HepG2 (cell line): ENCODE data around the gene NDEL1. TPM values are rescaled to one million over a fixed set of nuclear protein-coding genes. Genes with fewer than 3 reads are reported as not detected.

Experiments
- DPF2 ChIP-seq: sonication (generic); formaldehyde crosslinking; IDR thresholded peaks from 2 replicates; pipeline ENCODE4 v1.4.0; 2020; ENCODE audit warnings: mild to moderate bottlenecking, low read depth, missing genetic modification reagents, borderline replicate concordance
- ELF1 ChIP-seq: sonication (generic); formaldehyde crosslinking; IDR thresholded peaks from 2 replicates; pipeline ENCODE4 v1.4.0; 2020; ENCODE audit warnings: missing genetic modification reagents
- FOSL1 ChIP-seq: sonication (generic); formaldehyde crosslinking; IDR thresholded peaks from 2 replicates; pipeline ENCODE4 v1.9.0; 2021; ENCODE audit warnings: missing genetic modification reagents, borderline replicate concordance
- HDAC6 ChIP-seq: fragments of 200-600 bp; sonication (generic); IDR thresholded peaks from 2 replicates; pipeline ENCODE4 v1.7.0; 2017; ENCODE audit warnings: mild to moderate bottlenecking, antibody characterized with exemption, low read length, low read depth
- ISX ChIP-seq: sonication (generic); formaldehyde crosslinking; conservative IDR thresholded peaks from 2 replicates; pipeline ENCODE4 v1.5.0; 2020; ENCODE audit warnings: missing genetic modification reagents
- KDM5A ChIP-seq: fragments of 200-600 bp; sonication (generic); IDR thresholded peaks from 2 replicates; pipeline ENCODE4 v1.7.0; 2018; ENCODE audit warnings: antibody characterized with exemption, mild to moderate bottlenecking, low read length, borderline replicate concordance
- NRL ChIP-seq: sonication (generic); formaldehyde crosslinking; IDR thresholded peaks from 2 replicates; pipeline ENCODE4 v1.5.0; 2020; ENCODE audit warnings: missing genetic modification reagents, mild to moderate bottlenecking, moderate library complexity, borderline replicate concordance
- RAD21 ChIP-seq: fragments of 450-650 bp; formaldehyde crosslinking; IDR thresholded peaks from 2 replicates; pipeline ENCODE4 v1.5.0; 2020; ENCODE audit warnings: mild to moderate bottlenecking
- SP1 ChIP-seq, 2 experiments: fragments of 450-650 bp in 1 of 2; sonication (generic) in 1 of 2; formaldehyde crosslinking in 1 of 2; IDR thresholded peaks; 2 replicates each; pipeline versions ENCODE4 v1.4.0 to v1.6.1; 2016 to 2020; ENCODE audit warnings: missing genetic modification reagents in 1 of 2
- SPEN ChIP-seq: sonication (generic); formaldehyde crosslinking; IDR thresholded peaks from 2 replicates; pipeline ENCODE4 v1.5.1; 2020; ENCODE audit warnings: low read depth, mild to moderate bottlenecking, missing genetic modification reagents
- STAT5B ChIP-seq: sonication (generic); formaldehyde crosslinking; IDR thresholded peaks from 2 replicates; pipeline ENCODE4 v1.4.0; 2020; ENCODE audit warnings: missing genetic modification reagents
- TRIM24 ChIP-seq: sonication (generic); formaldehyde crosslinking; IDR thresholded peaks from 2 replicates; pipeline ENCODE4 v1.8.0; 2022; ENCODE audit warnings: mild to moderate bottlenecking, missing genetic modification reagents
- XRCC5 ChIP-seq: fragments of 200-400 bp; formaldehyde crosslinking; optimal IDR thresholded peaks from 2 replicates; pipeline ENCODE3; 2017; ENCODE audit warnings: mild to moderate bottlenecking, low read length
- ZBTB42 ChIP-seq: sonication (generic); formaldehyde crosslinking; IDR thresholded peaks from 2 replicates; pipeline ENCODE4 v1.5.0; 2020; ENCODE audit warnings: mild to moderate bottlenecking, missing genetic modification reagents
- ZFP1 ChIP-seq: IDR thresholded peaks from 2 replicates; pipeline ENCODE4 v1.6.1; 2016
- ZFP37 ChIP-seq: sonication (generic); formaldehyde crosslinking; IDR thresholded peaks from 2 replicates; pipeline ENCODE4 v1.4.0; 2020; ENCODE audit warnings: missing genetic modification reagents, borderline replicate concordance
- ZFY ChIP-seq: sonication (generic); formaldehyde crosslinking; IDR thresholded peaks from 2 replicates; pipeline ENCODE4 v1.4.0; 2020; ENCODE audit warnings: missing genetic modification reagents
- ZNF251 ChIP-seq: sonication (generic); formaldehyde crosslinking; IDR thresholded peaks from 2 replicates; pipeline ENCODE4 v1.9.0; 2021; ENCODE audit warnings: mild to moderate bottlenecking, missing genetic modification reagents
- ZNF3 ChIP-seq: IDR thresholded peaks from 2 replicates; pipeline ENCODE4 v1.7.0; 2017; ENCODE audit warnings: inconsistent platforms
- ZNF782 ChIP-seq: sonication (generic); formaldehyde crosslinking; IDR thresholded peaks from 2 replicates; pipeline ENCODE4 v1.4.0; 2020; ENCODE audit warnings: missing genetic modification reagents, mild to moderate bottlenecking, borderline replicate concordance
- ZNF850 ChIP-seq: sonication (generic); formaldehyde crosslinking; conservative IDR thresholded peaks from 2 replicates; pipeline ENCODE4 v1.9.0; 2021; ENCODE audit warnings: mild to moderate bottlenecking, missing genetic modification reagents
- polyA plus RNA-seq, 8 experiments: library from polyadenylated mRNA; depleted of rRNA in 3 of 8; stranded (reverse) in 7 of 8; unstranded in 1 of 8; fragments of >200 nt; fragmentation: Illumina TruSeq in 4 of 8; extraction: Trizol in 4 of 8; gene quantifications; 2 replicates each; pipeline versions ENCODE4 v1.2.1 to v1.2.3, GENCODE V29; 2011 to 2016; ENCODE audit warnings: low read depth in 4 of 8, missing spikeins in 1 of 8, mixed read lengths in 1 of 8; ENCODE audit not compliant: insufficient read depth in 1 of 8
- total RNA-seq, 5 experiments: library from RNA; depleted of rRNA; stranded (reverse); fragments of >200 nt; fragmentation: Illumina TruSeq; extraction: Trizol; gene quantifications; 2 replicates each; pipeline ENCODE4 v1.2.3, GENCODE V29; 2016; ENCODE audit warnings: low read depth in 1 of 5
- TF ChIP-seq, protein P1 (sequence below): sonication (generic); formaldehyde crosslinking; IDR thresholded peaks from 2 replicates; pipeline ENCODE4; 2020; ENCODE audit warnings: missing genetic modification reagents, mild to moderate bottlenecking, borderline replicate concordance
- TF ChIP-seq, protein P2 (sequence below): sonication (generic); formaldehyde crosslinking; IDR thresholded peaks from 2 replicates; pipeline ENCODE4 v1.4.0; 2020; ENCODE audit warnings: missing genetic modification reagents
- TF ChIP-seq, protein P3 (sequence below): sonication (generic); formaldehyde crosslinking; conservative IDR thresholded peaks from 2 replicates; pipeline ENCODE4 v1.8.0; 2022; ENCODE audit warnings: missing genetic modification reagents
- TF ChIP-seq, protein P4 (sequence below): sonication (generic); formaldehyde crosslinking; IDR thresholded peaks from 2 replicates; pipeline ENCODE4 v1.4.0; 2020; ENCODE audit warnings: low read depth, mild to moderate bottlenecking, missing genetic modification reagents

NDEL1 gene
- total and polyA plus RNA-seq, 2 of the 13 experiments (the other 11 are each of a cell fraction or from before 2014, with no cell fraction given): 59.8 to 153 TPM

DNA sequence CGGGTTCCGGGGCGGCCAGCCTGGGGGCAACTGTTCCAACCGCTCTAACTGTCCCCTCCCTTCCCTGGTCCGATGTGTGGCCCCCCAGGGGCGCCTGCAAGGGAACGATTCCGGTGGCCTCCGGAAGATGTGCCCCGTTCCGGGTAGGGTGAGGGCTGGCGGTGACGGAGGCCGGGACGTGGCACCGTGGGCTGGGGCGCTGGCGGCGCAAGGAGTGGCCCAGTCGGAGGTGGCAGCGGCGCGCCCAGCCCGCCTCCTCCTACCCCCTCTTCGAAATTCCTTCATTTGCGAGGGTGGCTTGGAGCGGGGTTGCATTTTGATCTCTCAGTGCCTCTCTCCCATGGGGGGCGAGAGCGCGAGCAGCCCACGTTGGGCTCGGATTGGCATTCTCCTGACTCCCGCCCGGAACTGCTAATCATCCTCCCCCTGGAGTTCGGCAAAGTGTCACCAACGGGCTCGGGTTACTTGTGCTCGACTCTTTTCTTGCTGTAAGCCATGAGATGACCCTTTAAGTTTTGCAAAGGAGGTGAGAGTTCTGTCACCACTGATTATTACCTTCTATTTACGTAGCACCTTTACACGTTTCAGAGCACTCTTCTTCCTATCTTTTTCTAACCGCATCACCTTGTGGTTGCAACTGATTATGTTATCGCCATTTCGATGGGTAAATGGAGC lies 622 bp downstream of the NDEL1 start (continued):
- TF ChIP-seq ZBTB42 (CRISPR knock-in tag) (no peak), ZFP1 (CRISPR knock-in tag) (no peak), RAD21 (CRISPR knock-in tag) (0 out of 2 replicates have a peak, but pooled peaks have one; percentile 6), SP1 (IDR thresholded peaks at IDR 0.05) (no peak), SP1 (CRISPR knock-in tag; IDR thresholded peaks at IDR 0.05) (no peak), ZFY (CRISPR knock-in tag) (peak; percentile 56), ZNF782 (CRISPR knock-in tag) (no peak), ZNF850 (CRISPR knock-in tag) (no peak), XRCC5 (peak; percentile 23), TRIM24 (CRISPR knock-in tag) (no peak), KDM5A (0 out of 2 replicates have a peak, but pooled peaks have one; percentile 7), HDAC6 (no peak), DPF2 (CRISPR knock-in tag) (no peak), ZNF251 (CRISPR knock-in tag) (no peak), ELF1 (CRISPR knock-in tag) (no peak), SPEN (peak; percentile 2; the same call in 1 of the 2 replicates), NRL (CRISPR knock-in tag) (peak; percentile 89; the same call in 1 of the 2 replicates), ZNF3 (CRISPR knock-in tag) (no peak), STAT5B (CRISPR knock-in tag) (0 out of 2 replicates have a peak, but pooled peaks have one; percentile 51), FOSL1 (CRISPR knock-in tag) (no peak), ZFP37 (CRISPR knock-in tag) (no peak), ISX (CRISPR knock-in tag) (no peak)
- TF ChIP-seq, protein P1, sequence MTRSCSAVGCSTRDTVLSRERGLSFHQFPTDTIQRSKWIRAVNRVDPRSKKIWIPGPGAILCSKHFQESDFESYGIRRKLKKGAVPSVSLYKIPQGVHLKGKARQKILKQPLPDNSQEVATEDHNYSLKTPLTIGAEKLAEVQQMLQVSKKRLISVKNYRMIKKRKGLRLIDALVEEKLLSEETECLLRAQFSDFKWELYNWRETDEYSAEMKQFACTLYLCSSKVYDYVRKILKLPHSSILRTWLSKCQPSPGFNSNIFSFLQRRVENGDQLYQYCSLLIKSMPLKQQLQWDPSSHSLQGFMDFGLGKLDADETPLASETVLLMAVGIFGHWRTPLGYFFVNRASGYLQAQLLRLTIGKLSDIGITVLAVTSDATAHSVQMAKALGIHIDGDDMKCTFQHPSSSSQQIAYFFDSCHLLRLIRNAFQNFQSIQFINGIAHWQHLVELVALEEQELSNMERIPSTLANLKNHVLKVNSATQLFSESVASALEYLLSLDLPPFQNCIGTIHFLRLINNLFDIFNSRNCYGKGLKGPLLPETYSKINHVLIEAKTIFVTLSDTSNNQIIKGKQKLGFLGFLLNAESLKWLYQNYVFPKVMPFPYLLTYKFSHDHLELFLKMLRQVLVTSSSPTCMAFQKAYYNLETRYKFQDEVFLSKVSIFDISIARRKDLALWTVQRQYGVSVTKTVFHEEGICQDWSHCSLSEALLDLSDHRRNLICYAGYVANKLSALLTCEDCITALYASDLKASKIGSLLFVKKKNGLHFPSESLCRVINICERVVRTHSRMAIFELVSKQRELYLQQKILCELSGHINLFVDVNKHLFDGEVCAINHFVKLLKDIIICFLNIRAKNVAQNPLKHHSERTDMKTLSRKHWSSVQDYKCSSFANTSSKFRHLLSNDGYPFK: no peak
- TF ChIP-seq, protein P2, sequence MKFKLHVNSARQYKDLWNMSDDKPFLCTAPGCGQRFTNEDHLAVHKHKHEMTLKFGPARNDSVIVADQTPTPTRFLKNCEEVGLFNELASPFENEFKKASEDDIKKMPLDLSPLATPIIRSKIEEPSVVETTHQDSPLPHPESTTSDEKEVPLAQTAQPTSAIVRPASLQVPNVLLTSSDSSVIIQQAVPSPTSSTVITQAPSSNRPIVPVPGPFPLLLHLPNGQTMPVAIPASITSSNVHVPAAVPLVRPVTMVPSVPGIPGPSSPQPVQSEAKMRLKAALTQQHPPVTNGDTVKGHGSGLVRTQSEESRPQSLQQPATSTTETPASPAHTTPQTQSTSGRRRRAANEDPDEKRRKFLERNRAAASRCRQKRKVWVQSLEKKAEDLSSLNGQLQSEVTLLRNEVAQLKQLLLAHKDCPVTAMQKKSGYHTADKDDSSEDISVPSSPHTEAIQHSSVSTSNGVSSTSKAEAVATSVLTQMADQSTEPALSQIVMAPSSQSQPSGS: no peak
- TF ChIP-seq, protein P3, sequence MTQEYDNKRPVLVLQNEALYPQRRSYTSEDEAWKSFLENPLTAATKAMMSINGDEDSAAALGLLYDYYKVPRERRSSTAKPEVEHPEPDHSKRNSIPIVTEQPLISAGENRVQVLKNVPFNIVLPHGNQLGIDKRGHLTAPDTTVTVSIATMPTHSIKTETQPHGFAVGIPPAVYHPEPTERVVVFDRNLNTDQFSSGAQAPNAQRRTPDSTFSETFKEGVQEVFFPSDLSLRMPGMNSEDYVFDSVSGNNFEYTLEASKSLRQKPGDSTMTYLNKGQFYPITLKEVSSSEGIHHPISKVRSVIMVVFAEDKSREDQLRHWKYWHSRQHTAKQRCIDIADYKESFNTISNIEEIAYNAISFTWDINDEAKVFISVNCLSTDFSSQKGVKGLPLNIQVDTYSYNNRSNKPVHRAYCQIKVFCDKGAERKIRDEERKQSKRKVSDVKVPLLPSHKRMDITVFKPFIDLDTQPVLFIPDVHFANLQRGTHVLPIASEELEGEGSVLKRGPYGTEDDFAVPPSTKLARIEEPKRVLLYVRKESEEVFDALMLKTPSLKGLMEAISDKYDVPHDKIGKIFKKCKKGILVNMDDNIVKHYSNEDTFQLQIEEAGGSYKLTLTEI: no peak
- TF ChIP-seq, protein P4, sequence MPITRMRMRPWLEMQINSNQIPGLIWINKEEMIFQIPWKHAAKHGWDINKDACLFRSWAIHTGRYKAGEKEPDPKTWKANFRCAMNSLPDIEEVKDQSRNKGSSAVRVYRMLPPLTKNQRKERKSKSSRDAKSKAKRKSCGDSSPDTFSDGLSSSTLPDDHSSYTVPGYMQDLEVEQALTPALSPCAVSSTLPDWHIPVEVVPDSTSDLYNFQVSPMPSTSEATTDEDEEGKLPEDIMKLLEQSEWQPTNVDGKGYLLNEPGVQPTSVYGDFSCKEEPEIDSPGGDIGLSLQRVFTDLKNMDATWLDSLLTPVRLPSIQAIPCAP (CRISPR knock-in tag): no peak
